Measurements from ENCODE around the gene DNAI2.

Gene DNAI2

GRCh38 chr17:74356646-74357465 lies 82.8 kb downstream of the DNAI2 start:
- no peak overlapping the region for H3K4me3 ChIP-seq (ENCODE audit: low read length)
- TF ChIP-seq ZNF274 (IDR thresholded peaks at IDR 0.05; ENCODE audit: low read depth, low read length), result no peak

- TF ChIP-seq ZNF274 (IDR thresholded peaks at IDR 0.05; ENCODE audit: low read depth, low read length), result no peak
- no peak overlapping the region for H3K4me3 ChIP-seq (ENCODE audit: low read length)
Measured at GRCh38 chr17:74357466-74357809, 83.4 kb downstream of the DNAI2 start.

GRCh38 chr17:74358697-74359096 lies 84.7 kb downstream of the DNAI2 start:
- no peak overlapping the region for H3K4me3 ChIP-seq (ENCODE audit: low read length)
- TF ChIP-seq ZNF274 (IDR thresholded peaks at IDR 0.05; ENCODE audit: low read depth, low read length), result no peak

- H3K4me3 ChIP-seq (ENCODE audit: low read length), result no peak overlapping the region
- TF ChIP-seq ZNF274 (IDR thresholded peaks at IDR 0.05; ENCODE audit: low read depth, low read length), result no peak
Measured at GRCh38 chr17:74359916-74360315, 85.9 kb downstream of the DNAI2 start.

- TF ChIP-seq ZNF274 (IDR thresholded peaks at IDR 0.05; ENCODE audit: low read depth, low read length), result no peak
- H3K4me3 ChIP-seq (ENCODE audit: low read length), result no peak overlapping the region
Measured at GRCh38 chr17:74360899-74361229, 86.8 kb downstream of the DNAI2 start.

GRCh38 chr17:74361230-74362068 lies 87.4 kb downstream of the DNAI2 start, which contains the start of gene BTBD17:
Gene BTBD17 (minus strand): TSS chr17:74361868. CDS start chr17:74361819, 49 bp downstream.
- no peak for TF ChIP-seq ZNF274 (IDR thresholded peaks at IDR 0.05; ENCODE audit: low read depth, low read length)
- H3K4me3 ChIP-seq (ENCODE audit: low read length), result no peak within 1 kb of the TSS

GRCh38 chr17:74362069-74362405 lies 88.0 kb downstream of the DNAI2 start:
- no peak overlapping the region for H3K4me3 ChIP-seq (ENCODE audit: low read length)
- TF ChIP-seq ZNF274 (IDR thresholded peaks at IDR 0.05; ENCODE audit: low read depth, low read length), result no peak

- no peak overlapping the region for H3K4me3 ChIP-seq (ENCODE audit: low read length)
- TF ChIP-seq ZNF274 (IDR thresholded peaks at IDR 0.05; ENCODE audit: low read depth, low read length), result no peak
Measured at GRCh38 chr17:74362810-74363498, 88.9 kb downstream of the DNAI2 start.

Measured in GM08714 (cell line).